GM10266 (cell line): ENCODE results near the gene SLIT3.

Source experiments
- DNase-seq: peaks from one replicate; pipeline ENCODE4 v3.0.0; 2012; ENCODE audit errors: extremely low spot score
- CTCF ChIP-seq: IDR thresholded peaks from 2 replicates; pipeline ENCODE4 v1.5.1; 2012; ENCODE audit warnings: mild to moderate bottlenecking, low read depth; ENCODE audit not compliant: control insufficient read depth, insufficient read depth; ENCODE audit errors: missing control alignments

The SLIT3 gene

DNA sequence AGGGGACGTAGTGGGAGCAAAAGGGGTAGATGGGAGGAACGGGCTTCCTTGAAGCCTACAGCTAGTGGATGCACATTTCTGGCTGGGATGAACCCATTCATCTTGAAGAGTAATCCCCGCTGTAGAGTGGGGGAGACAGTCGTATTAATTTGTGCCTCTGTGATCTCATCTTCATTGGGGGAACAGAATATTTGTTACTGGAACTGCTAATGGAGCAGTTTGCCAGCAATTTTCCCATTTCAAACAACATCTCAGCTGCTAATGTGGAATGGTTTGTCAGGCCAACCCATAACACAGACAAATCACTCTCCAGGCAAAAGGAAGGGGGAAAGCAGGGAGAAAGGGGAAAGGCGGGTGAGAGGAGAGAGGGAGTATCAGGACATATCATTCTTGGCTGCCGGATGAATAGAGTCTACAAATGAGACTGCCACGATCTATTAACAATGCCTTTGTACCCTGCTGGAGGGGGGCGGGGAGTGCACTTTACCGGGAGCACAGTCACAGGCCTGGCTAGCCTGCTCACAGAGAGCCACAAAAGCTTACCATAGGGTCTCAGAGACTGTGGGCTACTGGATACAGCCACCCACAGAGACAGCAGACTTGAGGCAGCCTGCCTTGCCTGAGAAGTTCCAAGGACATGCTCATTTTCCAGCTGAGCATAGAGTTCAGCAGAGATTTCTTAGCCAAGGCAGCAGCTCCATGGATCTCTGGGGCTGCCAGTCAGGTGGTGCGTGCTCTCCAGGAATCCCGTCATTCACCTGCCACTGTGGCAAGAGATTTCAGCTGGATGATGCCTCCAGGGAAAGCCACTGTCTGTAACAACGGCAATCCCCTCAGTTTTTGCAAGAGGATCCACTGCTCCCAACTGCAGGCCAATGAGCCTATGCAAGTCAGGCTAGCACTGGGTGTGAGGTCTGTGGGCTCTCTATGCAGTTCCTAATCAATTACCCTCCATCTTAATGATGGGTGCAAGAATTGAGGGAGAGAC lies 504.1 kb downstream of the SLIT3 start:
- TF ChIP-seq CTCF, result no peak
- no peak for DNase-seq

GRCh38 chr5:168796000-168796399 lies 504.9 kb downstream of the SLIT3 start:
- DNase-seq, result no peak
- TF ChIP-seq CTCF, result no peak

- DNase-seq, result no peak
- no peak for TF ChIP-seq CTCF
Observed at GRCh38 chr5:168793841-168794837, 506.8 kb downstream of the SLIT3 start.

DNA sequence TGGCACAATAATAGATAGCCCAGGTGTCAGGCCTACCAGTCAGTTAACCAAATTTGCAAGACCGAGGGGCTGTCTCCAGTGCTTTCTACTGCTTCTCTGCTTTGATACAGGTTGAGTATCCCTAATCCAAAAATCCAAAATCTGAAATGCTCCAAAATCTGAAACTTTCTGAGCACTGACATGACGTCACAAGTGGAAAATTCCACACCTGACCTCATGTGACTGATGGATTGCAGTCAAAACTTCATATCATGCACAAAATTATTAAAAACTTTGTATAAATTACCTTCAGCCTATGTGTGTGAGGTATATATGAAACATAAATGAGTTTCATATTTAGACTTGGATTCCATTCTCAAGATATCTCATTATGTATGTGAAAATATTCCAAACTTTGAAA lies 508.3 kb downstream of the SLIT3 start:
- no peak for DNase-seq
- TF ChIP-seq CTCF, result no peak

DNA sequence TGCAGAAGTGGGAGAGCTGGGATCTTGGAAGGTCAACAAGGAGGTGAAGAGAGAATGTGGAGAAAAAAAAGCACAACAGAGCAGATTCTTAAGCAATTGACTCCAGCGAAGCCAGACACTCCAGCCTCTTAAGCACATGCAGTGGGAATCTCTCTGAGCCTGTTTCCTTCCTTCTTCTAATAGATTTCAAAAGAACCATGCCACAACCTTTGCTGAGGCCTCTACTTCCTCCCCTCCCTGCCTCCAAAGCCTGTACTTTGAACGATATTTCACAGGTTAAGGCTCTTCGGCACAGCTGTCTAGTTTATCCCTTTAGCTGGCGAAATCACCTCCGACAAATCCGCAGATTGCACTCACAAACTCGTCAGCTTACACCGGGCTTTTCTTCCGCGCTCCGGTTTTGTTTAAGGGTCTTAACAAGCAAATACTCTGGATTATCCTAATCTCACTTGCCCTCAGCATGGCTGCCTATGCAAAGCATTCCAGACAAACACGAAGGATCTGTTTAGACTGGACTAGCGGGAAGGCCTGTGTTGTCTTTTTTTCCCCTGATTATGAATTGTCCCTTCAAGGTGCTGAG lies 510.2 kb downstream of the SLIT3 start:
- no peak for DNase-seq

More for the DNA sequence above, 510.2 kb downstream of the SLIT3 start:
- TF ChIP-seq CTCF, result no peak
